ENCODE results near the gene MB21D2. TPM values are rescaled to one million over a fixed set of nuclear protein-coding genes. Genes with fewer than 3 reads are reported as not detected.

Gene MB21D2
- total and polyA plus RNA-seq, 2 of the 8 experiments (the other 6 are each of a cell fraction or from before 2014, with no cell fraction given), result 10.0 to 21.0 TPM

DNA sequence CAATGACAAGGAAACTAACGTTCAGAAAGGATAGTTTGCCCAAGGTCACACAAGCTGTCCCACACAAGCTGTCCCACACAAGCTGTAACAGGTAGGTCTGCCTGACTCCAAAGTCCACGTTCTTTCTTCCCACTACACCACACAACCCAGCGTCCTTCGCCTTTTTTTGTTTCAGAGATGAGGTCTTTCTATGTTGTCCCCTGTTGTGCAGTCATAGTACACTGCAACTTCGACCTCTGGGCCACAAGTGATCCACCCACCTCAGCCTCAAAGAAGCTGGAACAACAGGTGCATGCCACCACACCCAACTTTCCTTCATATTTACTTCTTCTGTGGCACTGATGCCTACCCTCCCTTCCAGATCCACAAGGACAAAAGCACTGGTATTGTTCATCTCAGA is 21.4 kb downstream of the MB21D2 start (continued):
- TF ChIP-seq, protein P1, sequence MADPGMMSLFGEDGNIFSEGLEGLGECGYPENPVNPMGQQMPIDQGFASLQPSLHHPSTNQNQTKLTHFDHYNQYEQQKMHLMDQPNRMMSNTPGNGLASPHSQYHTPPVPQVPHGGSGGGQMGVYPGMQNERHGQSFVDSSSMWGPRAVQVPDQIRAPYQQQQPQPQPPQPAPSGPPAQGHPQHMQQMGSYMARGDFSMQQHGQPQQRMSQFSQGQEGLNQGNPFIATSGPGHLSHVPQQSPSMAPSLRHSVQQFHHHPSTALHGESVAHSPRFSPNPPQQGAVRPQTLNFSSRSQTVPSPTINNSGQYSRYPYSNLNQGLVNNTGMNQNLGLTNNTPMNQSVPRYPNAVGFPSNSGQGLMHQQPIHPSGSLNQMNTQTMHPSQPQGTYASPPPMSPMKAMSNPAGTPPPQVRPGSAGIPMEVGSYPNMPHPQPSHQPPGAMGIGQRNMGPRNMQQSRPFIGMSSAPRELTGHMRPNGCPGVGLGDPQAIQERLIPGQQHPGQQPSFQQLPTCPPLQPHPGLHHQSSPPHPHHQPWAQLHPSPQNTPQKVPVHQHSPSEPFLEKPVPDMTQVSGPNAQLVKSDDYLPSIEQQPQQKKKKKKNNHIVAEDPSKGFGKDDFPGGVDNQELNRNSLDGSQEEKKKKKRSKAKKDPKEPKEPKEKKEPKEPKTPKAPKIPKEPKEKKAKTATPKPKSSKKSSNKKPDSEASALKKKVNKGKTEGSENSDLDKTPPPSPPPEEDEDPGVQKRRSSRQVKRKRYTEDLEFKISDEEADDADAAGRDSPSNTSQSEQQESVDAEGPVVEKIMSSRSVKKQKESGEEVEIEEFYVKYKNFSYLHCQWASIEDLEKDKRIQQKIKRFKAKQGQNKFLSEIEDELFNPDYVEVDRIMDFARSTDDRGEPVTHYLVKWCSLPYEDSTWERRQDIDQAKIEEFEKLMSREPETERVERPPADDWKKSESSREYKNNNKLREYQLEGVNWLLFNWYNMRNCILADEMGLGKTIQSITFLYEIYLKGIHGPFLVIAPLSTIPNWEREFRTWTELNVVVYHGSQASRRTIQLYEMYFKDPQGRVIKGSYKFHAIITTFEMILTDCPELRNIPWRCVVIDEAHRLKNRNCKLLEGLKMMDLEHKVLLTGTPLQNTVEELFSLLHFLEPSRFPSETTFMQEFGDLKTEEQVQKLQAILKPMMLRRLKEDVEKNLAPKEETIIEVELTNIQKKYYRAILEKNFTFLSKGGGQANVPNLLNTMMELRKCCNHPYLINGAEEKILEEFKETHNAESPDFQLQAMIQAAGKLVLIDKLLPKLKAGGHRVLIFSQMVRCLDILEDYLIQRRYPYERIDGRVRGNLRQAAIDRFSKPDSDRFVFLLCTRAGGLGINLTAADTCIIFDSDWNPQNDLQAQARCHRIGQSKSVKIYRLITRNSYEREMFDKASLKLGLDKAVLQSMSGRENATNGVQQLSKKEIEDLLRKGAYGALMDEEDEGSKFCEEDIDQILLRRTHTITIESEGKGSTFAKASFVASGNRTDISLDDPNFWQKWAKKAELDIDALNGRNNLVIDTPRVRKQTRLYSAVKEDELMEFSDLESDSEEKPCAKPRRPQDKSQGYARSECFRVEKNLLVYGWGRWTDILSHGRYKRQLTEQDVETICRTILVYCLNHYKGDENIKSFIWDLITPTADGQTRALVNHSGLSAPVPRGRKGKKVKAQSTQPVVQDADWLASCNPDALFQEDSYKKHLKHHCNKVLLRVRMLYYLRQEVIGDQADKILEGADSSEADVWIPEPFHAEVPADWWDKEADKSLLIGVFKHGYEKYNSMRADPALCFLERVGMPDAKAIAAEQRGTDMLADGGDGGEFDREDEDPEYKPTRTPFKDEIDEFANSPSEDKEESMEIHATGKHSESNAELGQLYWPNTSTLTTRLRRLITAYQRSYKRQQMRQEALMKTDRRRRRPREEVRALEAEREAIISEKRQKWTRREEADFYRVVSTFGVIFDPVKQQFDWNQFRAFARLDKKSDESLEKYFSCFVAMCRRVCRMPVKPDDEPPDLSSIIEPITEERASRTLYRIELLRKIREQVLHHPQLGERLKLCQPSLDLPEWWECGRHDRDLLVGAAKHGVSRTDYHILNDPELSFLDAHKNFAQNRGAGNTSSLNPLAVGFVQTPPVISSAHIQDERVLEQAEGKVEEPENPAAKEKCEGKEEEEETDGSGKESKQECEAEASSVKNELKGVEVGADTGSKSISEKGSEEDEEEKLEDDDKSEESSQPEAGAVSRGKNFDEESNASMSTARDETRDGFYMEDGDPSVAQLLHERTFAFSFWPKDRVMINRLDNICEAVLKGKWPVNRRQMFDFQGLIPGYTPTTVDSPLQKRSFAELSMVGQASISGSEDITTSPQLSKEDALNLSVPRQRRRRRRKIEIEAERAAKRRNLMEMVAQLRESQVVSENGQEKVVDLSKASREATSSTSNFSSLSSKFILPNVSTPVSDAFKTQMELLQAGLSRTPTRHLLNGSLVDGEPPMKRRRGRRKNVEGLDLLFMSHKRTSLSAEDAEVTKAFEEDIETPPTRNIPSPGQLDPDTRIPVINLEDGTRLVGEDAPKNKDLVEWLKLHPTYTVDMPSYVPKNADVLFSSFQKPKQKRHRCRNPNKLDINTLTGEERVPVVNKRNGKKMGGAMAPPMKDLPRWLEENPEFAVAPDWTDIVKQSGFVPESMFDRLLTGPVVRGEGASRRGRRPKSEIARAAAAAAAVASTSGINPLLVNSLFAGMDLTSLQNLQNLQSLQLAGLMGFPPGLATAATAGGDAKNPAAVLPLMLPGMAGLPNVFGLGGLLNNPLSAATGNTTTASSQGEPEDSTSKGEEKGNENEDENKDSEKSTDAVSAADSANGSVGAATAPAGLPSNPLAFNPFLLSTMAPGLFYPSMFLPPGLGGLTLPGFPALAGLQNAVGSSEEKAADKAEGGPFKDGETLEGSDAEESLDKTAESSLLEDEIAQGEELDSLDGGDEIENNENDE (IDR thresholded peaks at IDR 0.05; ENCODE audit: insufficient replicate concordance, low read length), result no peak
- TF ChIP-seq, protein P2, sequence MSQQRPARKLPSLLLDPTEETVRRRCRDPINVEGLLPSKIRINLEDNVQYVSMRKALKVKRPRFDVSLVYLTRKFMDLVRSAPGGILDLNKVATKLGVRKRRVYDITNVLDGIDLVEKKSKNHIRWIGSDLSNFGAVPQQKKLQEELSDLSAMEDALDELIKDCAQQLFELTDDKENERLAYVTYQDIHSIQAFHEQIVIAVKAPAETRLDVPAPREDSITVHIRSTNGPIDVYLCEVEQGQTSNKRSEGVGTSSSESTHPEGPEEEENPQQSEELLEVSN (IDR thresholded peaks at IDR 0.05), result no peak
- TF ChIP-seq FOSL1 (IDR thresholded peaks at IDR 0.05; ENCODE audit: insufficient read depth, low read depth, low read length) (no peak), CBX8 (IDR thresholded peaks at IDR 0.05; ENCODE audit: borderline replicate concordance, low read depth, low read length) (no peak), GABPA (IDR thresholded peaks at IDR 0.05; ENCODE audit: borderline replicate concordance, insufficient read depth, low read length) (no peak), POU5F1 (IDR thresholded peaks at IDR 0.05; ENCODE audit: low read depth, low read length) (no peak), SAP30 (IDR thresholded peaks at IDR 0.05; ENCODE audit: insufficient read depth, insufficient replicate concordance, low read length) (no peak), SIN3A (conservative IDR thresholded peaks at IDR 0.05 in 1 of 2, IDR thresholded peaks at IDR 0.05 in 1 of 2; ENCODE audit: low read depth in 1 of 2, low read length in 2 of 2) (no peak), GTF2F1 (IDR thresholded peaks at IDR 0.05; ENCODE audit: borderline replicate concordance, low read depth, low read length) (no peak), CHD2 (IDR thresholded peaks at IDR 0.05; ENCODE audit: low read length) (no peak)

Data from H1 (cell line).